K562 (cell line): Measurements from ENCODE around the gene B3GLCT.

Experiments used
- BACH1 ChIP-seq: fragments of 200-800 bp; sonication (Bioruptor generic); IDR thresholded peaks from 2 replicates; pipeline ENCODE4 v1.6.1; 2016; ENCODE audit warnings: missing genetic modification characterization, missing compliant biosample characterization
- EP300 ChIP-seq: IDR thresholded peaks from 2 replicates; pipeline ENCODE4 v1.6.1; 2012; ENCODE audit warnings: low read length, improper control_type of control experiment
- NEUROD1 ChIP-seq: fragments of 150-350 bp; IDR thresholded peaks from 2 replicates; pipeline ENCODE4 v1.6.1; 2014; ENCODE audit warnings: borderline replicate concordance, low read length, low read depth; ENCODE audit not compliant: partially characterized antibody
- NR2F6 ChIP-seq: fragments of 450-650 bp; formaldehyde crosslinking; IDR thresholded peaks from 2 replicates; pipeline ENCODE4 v1.4.0; 2020; ENCODE audit warnings: mild to moderate bottlenecking
- NR3C1 ChIP-seq: sonication (generic); formaldehyde crosslinking; IDR thresholded peaks from 2 replicates; pipeline ENCODE4 v1.8.1; 2022; ENCODE audit warnings: missing genetic modification reagents
- ZNF274 ChIP-seq: IDR thresholded peaks from 2 replicates; pipeline ENCODE4 v1.6.1; 2011; ENCODE audit warnings: low read depth, mild to moderate bottlenecking, low read length, moderate library complexity, borderline replicate concordance
- TF ChIP-seq, protein P1 (sequence below), 2 experiments: fragments of 450-650 bp in 1 of 2; sonication (generic) in 1 of 2; formaldehyde crosslinking in 1 of 2; IDR thresholded peaks in 1 of 2; conservative IDR thresholded peaks in 1 of 2; 2 replicates each; pipeline versions ENCODE4 v1.6.1 to v1.8.1; 2016 to 2023; ENCODE audit warnings: mild to moderate bottlenecking in 2 of 2, moderate library complexity in 2 of 2, inconsistent platforms in 1 of 2, missing genetic modification reagents in 1 of 2
- TF ChIP-seq, protein P2 (sequence below): sonication (generic); formaldehyde crosslinking; IDR thresholded peaks from 2 replicates; pipeline ENCODE4 v1.8.1; 2023; ENCODE audit warnings: missing genetic modification reagents, mild to moderate bottlenecking, borderline replicate concordance
- TF ChIP-seq, protein P3 (sequence below): fragments of 250-450 bp; sonication (Bioruptor Pico); IDR thresholded peaks from 2 replicates; pipeline ENCODE4 v1.5.0; 2021; ENCODE audit warnings: mild to moderate bottlenecking, borderline replicate concordance
- TF ChIP-seq, protein P4 (sequence below): IDR thresholded peaks from 3 replicates; pipeline ENCODE4 v1.6.1; 2011; ENCODE audit warnings: borderline replicate concordance, mild to moderate bottlenecking; ENCODE audit not compliant: insufficient read length, insufficient read depth
- TF ChIP-seq, protein P5 (sequence below): fragments of 450-650 bp; formaldehyde crosslinking; IDR thresholded peaks from 2 replicates; pipeline ENCODE4 v1.4.0; 2022; ENCODE audit warnings: mild to moderate bottlenecking, moderate library complexity

DNA sequence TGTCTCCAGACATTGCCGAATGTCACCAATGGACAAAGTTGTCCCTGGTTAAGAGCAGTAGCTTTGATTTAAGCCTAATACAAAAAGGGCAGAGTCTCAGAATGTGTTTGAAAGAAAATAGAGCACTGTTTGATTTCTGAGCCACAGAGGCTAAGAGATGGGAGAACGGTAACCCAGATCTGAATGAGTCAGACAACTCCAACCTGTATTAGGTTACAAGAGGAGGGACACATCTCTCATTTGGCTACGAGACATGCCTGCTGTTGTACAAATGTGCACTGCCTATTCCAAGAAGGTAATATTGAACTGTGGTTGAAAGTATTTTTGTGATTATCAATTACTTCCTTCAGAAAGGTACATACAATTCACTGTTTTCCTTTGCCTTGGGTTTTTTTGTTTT is 33.2 kb upstream of the B3GLCT start:
- TF ChIP-seq, protein P1, sequence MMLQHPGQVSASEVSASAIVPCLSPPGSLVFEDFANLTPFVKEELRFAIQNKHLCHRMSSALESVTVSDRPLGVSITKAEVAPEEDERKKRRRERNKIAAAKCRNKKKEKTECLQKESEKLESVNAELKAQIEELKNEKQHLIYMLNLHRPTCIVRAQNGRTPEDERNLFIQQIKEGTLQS (IDR thresholded peaks at IDR 0.05), result no peak
- TF ChIP-seq, protein P1 (CRISPR knock-in tag; conservative IDR thresholded peaks at IDR 0.05), result no peak
- no peak for TF ChIP-seq NR2F6 (CRISPR knock-in tag)
- TF ChIP-seq, protein P2, sequence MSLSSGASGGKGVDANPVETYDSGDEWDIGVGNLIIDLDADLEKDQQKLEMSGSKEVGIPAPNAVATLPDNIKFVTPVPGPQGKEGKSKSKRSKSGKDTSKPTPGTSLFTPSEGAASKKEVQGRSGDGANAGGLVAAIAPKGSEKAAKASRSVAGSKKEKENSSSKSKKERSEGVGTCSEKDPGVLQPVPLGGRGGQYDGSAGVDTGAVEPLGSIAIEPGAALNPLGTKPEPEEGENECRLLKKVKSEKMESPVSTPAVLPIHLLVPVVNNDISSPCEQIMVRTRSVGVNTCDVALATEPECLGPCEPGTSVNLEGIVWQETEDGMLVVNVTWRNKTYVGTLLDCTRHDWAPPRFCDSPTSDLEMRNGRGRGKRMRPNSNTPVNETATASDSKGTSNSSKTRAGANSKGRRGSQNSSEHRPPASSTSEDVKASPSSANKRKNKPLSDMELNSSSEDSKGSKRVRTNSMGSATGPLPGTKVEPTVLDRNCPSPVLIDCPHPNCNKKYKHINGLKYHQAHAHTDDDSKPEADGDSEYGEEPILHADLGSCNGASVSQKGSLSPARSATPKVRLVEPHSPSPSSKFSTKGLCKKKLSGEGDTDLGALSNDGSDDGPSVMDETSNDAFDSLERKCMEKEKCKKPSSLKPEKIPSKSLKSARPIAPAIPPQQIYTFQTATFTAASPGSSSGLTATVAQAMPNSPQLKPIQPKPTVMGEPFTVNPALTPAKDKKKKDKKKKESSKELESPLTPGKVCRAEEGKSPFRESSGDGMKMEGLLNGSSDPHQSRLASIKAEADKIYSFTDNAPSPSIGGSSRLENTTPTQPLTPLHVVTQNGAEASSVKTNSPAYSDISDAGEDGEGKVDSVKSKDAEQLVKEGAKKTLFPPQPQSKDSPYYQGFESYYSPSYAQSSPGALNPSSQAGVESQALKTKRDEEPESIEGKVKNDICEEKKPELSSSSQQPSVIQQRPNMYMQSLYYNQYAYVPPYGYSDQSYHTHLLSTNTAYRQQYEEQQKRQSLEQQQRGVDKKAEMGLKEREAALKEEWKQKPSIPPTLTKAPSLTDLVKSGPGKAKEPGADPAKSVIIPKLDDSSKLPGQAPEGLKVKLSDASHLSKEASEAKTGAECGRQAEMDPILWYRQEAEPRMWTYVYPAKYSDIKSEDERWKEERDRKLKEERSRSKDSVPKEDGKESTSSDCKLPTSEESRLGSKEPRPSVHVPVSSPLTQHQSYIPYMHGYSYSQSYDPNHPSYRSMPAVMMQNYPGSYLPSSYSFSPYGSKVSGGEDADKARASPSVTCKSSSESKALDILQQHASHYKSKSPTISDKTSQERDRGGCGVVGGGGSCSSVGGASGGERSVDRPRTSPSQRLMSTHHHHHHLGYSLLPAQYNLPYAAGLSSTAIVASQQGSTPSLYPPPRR (CRISPR knock-in tag), result no peak
- no peak for TF ChIP-seq EP300
- TF ChIP-seq ZNF274, result no peak
- TF ChIP-seq BACH1 (tag), result no peak
- TF ChIP-seq, protein P3, sequence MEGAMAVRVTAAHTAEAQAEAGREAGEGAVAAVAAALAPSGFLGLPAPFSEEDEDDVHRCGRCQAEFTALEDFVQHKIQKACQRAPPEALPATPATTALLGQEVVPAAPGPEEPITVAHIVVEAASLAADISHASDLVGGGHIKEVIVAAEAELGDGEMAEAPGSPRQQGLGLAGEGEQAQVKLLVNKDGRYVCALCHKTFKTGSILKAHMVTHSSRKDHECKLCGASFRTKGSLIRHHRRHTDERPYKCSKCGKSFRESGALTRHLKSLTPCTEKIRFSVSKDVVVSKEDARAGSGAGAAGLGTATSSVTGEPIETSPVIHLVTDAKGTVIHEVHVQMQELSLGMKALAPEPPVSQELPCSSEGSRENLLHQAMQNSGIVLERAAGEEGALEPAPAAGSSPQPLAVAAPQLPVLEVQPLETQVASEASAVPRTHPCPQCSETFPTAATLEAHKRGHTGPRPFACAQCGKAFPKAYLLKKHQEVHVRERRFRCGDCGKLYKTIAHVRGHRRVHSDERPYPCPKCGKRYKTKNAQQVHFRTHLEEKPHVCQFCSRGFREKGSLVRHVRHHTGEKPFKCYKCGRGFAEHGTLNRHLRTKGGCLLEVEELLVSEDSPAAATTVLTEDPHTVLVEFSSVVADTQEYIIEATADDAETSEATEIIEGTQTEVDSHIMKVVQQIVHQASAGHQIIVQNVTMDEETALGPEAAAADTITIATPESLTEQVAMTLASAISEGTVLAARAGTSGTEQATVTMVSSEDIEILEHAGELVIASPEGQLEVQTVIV (CRISPR knock-in tag), result no peak
- TF ChIP-seq, protein P4, sequence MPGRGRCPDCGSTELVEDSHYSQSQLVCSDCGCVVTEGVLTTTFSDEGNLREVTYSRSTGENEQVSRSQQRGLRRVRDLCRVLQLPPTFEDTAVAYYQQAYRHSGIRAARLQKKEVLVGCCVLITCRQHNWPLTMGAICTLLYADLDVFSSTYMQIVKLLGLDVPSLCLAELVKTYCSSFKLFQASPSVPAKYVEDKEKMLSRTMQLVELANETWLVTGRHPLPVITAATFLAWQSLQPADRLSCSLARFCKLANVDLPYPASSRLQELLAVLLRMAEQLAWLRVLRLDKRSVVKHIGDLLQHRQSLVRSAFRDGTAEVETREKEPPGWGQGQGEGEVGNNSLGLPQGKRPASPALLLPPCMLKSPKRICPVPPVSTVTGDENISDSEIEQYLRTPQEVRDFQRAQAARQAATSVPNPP, result no peak
- TF ChIP-seq NR3C1 (CRISPR knock-in tag), result no peak
- TF ChIP-seq, protein P5, sequence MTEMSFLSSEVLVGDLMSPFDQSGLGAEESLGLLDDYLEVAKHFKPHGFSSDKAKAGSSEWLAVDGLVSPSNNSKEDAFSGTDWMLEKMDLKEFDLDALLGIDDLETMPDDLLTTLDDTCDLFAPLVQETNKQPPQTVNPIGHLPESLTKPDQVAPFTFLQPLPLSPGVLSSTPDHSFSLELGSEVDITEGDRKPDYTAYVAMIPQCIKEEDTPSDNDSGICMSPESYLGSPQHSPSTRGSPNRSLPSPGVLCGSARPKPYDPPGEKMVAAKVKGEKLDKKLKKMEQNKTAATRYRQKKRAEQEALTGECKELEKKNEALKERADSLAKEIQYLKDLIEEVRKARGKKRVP (CRISPR knock-in tag), result no peak
- no peak for TF ChIP-seq NEUROD1
